GM19372 (cell line): ENCODE results near the gene HDGFL1.

Experiments
- ATAC-seq: cut with Tn5 transposase; IDR thresholded peaks from one replicate; pipeline ENCODE4 v1.9.1; 2021; ENCODE audit warnings: mild to moderate bottlenecking, low read depth, moderate library complexity; ENCODE audit not compliant: unreplicated experiment

Gene HDGFL1

DNA sequence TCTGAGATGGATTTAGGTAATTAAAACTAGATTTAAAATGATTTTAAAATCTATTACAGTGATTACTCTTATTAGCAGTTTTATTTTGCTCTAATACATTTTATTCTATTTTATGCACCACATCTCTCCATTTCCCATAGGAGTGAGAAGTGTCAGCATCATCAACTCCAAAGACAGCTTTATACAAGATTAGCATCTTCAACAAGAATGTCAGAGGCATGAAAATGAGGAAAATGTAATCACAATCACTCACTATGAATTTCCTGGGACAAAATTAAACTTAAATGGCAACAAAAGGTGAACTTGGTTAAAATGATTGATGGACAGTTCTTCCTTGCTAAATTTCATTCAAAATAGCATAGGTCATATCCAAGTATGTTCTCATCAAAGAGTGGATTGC is 19.8 kb downstream of the HDGFL1 start:
- ATAC-seq: no peak

DNA sequence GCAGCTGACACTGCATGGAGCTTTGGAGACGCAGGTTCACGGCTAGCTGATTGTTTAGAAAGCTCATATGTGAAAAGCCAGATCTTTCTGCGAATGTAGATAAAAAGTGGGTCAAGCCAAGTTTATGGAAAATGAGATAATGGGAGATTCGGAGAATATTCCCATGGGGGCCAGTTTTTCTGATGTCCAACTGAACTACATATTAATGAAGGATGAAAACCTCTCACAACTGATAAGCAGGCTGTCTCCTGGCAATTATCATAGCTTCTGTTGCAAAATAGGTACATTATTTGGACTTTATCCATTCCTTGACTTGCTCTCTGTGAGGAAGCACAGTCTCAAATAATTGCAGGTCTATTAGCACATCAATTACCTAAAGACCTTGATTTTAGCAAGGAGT is 21.1 kb downstream of the HDGFL1 start:
- no peak for ATAC-seq

DNA sequence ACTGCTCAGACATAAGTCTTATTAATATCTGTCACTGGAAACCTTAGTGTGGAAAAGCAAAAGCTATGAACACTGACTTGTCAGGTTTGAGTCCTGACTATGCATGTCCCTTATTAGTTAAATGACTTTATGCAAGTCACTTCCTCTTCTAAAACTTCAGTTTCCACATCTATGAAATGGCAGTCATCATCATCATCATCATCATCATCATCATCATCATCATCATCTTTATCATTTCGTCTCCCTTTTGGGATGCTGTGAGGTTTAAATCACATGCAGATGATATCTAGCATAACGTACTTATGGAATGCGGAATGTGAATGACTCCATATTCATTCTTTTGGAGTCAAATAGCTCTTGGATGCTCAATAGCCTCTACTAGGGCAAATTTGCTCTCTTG is 24.5 kb downstream of the HDGFL1 start:
- no peak for ATAC-seq

- ATAC-seq: no peak
Measured at GRCh38 chr6:22596011-22596410, 26.6 kb downstream of the HDGFL1 start.

DNA sequence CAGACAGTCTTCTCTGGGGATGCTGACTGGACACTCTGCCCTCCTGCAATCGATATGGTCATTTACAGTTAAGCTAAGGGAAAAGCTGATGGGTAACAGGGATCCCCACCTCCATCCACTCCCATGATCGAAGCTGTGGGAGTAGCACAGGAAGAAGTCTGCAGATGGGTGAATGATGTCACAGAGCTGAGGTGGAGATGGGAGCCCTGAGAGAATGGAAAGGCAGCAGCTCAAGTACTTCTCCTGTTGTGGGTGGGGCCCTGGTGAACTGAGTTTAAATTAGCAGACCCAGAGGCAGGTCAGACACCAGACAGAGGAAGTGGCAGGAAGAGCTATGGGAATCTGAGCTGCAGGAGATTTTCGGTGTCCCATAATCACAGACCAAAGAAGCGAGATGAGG is 29.0 kb downstream of the HDGFL1 start:
- no peak for ATAC-seq

GRCh38 chr6:22600059-22600458 is 30.7 kb downstream of the HDGFL1 start:
- no peak for ATAC-seq

GRCh38 chr6:22601984-22602383 is 32.6 kb downstream of the HDGFL1 start:
- ATAC-seq: no peak

GRCh38 chr6:22605736-22606135 is 36.4 kb downstream of the HDGFL1 start:
- ATAC-seq: no peak

DNA sequence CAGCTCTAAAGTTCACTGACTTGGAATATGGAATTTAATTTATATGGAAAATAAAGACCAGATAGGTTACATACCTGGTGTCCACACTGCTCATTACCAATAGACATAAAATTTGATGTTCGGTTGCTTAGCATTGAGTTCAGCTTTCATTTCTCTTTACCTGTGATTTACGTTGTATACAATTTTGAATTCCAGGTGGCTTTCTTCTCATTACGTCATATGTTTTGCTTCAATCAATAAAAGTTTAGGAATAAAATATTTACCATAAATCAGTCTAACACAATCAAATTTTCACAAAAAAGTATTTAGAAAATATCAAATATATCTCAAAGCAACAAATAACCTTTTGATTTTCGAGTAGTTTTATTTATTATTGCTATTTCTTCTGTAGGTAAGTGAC is 40.8 kb downstream of the HDGFL1 start:
- no peak for ATAC-seq

DNA sequence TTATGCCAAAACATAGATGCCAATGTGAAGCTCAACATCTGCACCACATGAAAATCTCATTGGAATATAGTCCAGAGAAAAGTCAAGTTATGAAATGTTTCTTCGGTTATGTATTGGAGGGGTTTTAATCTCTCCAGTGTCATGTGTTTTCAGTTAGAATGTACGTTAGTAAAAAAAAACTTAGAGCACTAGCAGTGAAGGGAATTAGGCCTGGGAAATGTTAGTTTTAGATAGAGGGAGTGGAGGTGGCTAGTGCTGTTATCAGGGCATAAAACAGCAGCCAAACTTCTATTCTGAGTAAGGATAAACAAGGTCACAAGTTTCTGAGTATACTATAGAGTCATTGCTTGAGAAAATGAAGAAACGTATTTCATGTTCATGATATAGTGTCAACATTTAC is 42.9 kb downstream of the HDGFL1 start:
- ATAC-seq: no peak

GRCh38 chr6:22613051-22613450 is 43.7 kb downstream of the HDGFL1 start:
- no peak for ATAC-seq

DNA sequence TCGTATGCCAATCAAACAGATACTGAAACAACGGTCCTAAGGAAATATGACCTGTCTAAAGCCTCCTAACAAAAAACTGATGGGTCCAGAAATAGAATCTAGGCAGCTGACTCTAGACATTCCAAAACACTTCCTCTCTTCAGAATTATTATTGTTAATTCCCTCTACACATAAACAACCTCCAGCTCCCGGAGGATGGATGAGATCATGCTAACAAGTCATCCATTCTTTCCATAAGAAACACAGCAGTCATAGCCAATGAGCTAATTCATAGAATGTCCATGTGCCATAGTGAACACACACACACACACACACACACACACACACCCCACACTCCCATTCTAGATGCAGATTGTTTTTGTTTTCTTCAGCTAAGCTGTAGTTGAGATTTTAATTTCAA is 44.3 kb downstream of the HDGFL1 start:
- no peak for ATAC-seq

- ATAC-seq: no peak
Measured at GRCh38 chr6:22614547-22614946, 45.2 kb downstream of the HDGFL1 start.

- no peak for ATAC-seq
Measured at GRCh38 chr6:22621028-22621427, 51.7 kb downstream of the HDGFL1 start.
